CD4-positive, alpha-beta T cell treated with Interleukin-17A for 4 hours (primary cell): ENCODE data around the gene ZFAND3.

ENCODE experiments used
- DNase-seq: peaks from one replicate; pipeline ENCODE4 v3.0.0-alpha.2; 2020; ENCODE audit warnings: mixed read lengths

Gene ZFAND3

DNA sequence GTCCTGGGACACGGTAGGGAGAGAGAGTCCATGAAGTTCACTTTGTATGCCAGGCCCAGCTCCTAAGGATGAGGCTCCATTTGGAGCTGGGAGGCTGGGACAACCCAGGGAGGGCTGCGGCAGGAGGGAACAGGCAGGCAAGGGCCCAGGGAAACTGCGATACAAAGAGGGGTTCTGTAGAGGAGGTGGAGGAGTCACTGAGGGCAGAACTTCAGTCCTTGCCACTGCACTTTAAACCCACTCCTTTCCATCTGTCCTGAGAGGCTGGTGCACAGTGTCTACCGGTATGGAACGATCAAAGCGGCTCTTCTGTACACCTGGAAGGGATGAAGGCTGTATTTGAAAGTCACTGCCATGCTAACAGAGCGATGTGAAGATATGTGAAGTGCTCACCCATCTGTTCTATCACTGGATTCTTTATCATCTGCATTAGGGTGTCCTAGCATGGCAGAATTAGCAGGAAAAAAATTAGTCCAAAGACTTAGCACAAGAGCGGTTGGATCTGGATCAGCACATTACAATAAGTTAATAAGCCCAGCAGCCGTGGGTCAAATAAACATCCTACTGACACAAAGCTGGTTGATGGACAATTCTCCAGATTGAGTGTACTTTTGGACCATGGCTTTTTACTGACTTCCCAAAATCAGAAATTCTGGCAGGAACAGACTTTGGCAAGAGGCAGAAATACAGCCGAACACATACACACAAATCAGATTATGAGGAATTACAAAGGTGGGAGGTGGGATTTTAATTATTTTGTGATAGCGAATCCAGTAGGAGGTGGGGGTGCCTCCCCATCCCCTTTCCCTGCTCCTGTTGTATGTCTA, 20.9 kb upstream of the ZFAND3 start:
- DNase-seq = no peak

DNA sequence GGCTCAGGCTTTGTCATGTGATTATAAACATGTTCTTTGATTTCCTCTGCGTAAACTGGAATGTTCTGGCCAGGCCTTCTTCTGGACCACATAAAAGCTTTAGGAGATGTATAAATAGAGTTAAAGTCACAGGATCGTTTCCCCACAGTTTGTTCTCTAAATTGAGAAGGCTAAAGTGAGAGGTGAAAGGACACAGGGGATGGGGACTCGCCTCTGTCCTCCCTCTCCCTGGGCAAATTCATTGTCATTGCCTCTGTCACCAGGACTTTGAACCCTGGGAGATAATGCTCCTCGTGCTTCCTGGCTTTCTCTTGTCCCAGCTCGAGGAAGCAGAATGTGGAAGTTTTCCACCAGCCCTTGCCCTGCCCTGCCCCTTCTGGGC, 20.3 kb upstream of the ZFAND3 start:
- DNase-seq = no peak

DNA sequence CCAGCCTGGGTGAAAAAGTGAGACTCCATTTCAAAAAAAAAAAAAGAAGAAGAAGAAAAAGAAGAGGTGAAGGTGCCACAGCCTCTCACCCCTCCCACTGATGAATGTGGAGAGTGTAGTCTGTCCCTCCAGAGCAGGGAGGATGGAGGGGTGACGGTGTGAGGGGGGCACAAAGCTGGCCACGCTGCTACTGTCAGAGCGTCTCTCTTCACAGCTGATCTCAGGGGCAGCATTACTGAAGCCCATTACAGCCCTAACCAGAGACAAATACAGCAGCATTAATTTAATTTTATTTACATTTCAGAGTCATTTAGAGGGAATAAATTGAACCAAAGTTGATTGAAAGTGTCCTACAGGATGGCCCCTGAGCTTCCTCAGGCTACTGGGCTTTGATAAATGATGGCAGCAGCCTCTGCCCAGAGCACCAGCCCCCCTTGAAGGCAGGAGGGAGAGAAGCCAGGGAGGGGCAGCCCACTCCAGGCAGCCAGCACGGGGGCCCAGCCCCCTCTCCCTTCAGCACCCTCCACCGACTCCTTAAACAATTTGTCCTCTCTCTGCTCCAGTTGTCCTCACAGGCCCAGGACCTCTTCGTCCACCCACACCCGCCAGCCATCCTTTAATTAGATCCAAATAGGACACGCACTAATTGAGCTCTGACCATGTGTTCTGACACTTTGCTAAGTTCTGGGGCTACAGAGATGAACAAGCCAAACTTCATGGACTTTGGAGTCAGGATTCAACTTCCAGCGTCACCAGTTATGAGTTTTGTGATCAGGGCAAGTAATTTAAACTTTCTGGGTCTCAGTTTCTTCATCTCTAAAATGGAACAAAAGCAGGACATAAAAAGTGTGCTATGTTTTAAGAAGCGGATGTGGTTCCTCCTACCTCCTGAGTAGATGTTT, 18.6 kb upstream of the ZFAND3 start:
- no peak for DNase-seq

DNA sequence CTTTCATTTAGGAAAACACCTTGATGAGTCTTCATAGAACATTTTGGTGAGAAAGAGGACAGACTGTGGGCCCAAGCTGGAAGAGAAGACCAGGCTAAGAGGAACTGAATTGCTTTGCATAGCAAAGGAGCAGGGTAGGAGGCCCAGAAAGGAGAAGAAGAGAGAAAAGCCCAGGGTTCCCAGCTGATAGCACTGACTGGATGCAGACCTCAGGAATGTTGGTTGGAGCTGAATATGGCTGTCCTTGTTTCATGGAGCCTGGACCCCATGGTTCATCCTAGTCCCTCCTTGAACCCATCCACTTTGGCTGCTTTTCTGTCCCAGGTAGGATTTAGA, 18.0 kb upstream of the ZFAND3 start:
- no peak for DNase-seq

DNA sequence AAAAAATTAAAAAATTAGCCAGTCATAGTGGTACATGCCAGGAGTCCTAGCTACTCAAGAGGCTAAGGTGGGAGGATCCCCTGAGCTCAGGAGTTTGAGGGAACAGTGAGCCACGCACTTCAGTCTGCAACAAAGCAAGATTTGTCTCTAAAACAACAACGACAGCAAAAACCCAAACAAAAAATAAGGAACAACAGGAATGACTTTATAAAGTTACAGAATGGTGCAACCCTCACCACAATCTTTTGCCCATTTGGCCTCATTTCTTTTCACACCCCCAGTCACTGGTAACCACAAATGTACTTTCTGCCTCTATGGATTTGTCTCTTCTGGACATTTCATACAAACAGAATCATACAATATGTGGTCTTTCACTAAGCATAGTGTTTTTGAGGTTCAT, 16.7 kb upstream of the ZFAND3 start:
- no peak for DNase-seq

DNA sequence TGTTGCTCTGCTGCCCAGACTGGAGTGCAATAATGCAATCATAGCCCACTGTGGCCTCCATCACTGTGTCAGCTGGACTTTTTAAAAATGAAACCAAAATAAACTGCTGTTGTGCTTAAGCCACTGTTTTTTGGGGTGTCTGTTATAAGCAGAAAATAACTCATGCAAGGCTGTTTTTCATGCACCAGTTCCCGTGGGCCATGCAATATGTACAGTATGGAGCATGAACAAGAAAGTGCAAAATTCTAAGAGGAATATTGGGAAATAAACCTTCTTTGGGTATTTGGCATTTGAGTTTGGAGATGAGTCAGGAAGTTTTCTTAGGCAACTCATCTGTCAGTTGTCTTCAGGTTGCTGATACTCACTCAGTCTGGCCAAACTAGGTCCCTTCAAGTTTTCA, 14.9 kb upstream of the ZFAND3 start:
- DNase-seq = no peak

DNA sequence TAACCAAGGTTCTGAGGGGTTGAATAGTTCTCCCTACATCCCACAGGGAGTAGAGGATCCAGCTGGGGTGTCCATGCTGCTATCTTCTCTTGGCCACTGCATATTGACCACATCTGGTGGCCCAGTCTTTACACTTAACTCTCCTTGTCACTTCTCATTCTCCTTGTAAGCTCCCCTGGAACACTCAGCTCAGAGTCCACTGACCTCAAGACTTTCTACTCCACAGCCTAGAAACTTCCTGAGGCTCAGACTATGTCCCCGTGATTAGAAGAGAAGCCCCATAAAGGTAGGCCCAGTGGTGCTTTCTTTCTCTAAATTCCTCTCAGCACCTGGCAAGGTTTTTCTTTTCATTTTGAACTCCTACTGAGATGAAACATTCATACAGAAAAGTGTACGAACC, 13.3 kb upstream of the ZFAND3 start:
- no peak for DNase-seq

DNA sequence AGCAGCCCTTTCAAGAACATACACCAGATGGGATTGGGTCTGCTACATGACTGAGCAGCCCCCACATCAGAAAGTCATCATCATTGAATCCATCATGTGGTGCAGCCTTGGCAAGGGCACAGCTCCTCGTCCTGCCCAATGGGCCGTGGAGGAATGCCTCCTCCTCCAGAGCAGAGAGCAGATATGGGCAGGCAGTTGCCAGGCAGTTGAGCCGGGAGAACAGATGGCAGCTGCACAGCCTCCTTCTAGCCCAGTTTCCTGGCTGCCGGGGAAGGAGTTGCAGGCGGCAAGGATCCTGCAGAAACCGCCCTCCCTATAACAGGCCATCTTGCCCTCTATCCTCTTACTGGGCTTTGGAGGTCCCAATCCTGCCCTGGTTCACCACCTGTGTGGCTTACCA, 11.9 kb upstream of the ZFAND3 start:
- no peak for DNase-seq

DNA sequence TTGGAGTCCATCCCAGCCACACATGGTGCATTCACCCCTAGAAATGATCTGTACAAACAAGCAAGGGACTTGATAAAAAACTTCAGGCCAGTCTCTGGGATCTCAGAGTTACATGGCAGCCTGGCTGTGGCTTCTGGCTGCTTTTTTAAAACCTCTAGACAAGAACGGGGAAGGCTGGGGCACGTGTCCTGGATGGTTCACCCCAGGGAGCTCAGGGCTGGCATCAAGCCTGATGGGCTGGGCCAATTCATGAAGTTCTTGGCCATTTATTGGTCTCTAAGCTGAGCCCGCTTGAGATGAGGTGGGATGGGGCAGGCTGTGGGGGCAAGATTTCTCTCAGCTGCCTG, 10.4 kb upstream of the ZFAND3 start:
- DNase-seq = no peak

DNA sequence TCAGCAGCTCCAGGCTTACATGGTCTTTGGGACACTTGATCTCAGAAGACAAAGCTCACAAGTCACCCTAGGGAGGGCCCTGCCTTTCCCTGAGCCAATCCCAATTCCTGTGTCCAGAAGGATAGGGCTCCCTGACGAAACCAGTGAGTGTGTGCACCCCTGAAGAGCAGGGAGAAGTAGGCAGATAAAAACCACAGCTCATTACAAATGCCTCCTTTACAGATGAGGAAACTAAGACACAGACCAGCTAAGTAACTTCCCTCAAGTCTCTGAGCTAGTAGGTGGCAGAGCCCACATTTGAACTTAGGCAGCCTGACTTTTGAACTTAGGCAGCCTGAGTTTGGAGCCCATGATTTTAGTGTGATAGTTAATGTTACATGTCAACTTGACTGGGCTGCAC, 6.7 kb upstream of the ZFAND3 start:
- DNase-seq = no peak

DNA sequence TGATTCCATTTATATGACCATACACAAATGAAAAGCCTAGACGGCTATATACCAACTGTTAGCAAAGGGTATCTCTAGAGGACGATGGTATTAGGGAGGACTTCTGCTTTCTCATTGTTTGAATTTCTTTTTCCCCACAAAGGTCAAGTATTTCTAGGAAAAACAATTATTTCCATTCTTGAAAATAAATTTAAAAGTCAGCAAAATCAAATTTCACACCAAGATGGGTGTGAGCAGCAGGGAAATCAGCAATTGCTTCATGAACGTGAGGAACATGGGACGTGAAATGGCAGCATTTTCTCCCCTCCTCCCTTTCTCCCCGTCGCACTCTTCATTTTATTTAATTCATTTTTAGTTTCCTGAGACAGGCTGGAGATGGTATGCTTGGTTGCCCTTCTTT, 5.2 kb upstream of the ZFAND3 start:
- DNase-seq = no peak

DNA sequence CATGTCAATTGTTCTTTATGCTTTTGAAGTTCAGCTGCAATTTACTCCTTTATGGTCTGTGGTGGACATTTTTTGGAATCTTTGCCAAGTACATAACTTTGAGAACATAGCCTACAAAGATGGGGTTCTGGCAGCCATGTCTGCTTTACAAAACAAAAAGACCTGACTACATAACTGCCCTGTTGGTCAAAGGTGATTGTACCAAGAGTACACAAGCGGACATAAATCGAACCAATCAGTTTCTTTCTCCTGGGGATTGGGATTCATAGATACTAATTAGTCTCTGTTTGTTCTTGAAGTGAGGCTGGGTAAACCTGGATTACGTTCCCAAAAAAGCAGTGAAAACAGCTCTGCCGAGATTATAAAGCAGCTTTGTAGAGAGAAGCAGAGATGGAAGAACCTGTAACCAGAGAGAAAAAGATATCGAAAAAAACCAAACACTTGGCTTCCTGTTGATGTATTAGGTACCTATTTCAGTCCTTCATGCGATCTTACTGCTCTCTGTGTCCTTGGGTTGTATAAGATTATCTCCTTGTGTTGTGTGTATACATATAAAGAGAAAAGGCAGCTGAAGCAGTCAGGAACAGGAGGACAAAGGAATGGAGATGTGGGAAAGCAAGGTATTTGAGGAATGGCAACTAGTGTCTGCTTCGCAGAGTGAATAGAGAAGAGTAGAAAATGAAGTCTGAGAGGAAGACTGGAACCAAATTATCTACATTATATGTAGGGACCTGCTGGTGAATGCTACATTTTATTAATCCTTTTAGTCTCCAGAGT, 2.7 kb upstream of the ZFAND3 start:
- no peak for DNase-seq

DNA sequence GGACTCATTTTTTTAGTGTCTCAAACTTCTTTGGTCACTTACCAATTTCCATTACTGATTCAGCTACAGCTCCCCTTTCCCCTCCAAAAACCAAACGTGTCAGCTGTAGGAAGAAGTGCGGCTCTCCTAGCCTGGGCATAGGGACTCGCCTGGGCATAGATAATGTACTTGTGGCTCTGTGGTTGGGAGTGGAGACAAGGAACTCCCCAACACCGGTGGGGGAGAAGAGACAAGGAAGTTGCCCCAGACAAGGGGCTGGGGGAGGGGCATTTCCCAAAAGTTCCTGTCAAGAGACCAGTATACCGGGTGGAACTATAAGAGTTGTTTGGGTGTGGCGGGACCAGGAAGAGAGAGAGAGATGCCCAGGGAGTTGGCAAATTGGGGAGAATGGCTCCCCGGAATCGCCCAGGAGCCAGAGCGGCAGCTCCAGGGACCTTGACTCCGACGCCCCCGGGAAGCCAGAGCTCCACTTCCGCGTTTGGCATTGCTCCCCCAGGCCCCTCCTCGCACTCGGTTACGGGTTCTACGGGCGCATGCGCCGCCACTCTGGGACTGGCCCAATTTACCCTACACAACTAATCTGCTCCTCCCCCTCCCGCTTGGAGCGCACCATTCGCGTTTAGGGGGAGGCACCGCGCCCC, 871 bp upstream of the ZFAND3 start:
- DNase-seq = peak; percentile 96

DNA sequence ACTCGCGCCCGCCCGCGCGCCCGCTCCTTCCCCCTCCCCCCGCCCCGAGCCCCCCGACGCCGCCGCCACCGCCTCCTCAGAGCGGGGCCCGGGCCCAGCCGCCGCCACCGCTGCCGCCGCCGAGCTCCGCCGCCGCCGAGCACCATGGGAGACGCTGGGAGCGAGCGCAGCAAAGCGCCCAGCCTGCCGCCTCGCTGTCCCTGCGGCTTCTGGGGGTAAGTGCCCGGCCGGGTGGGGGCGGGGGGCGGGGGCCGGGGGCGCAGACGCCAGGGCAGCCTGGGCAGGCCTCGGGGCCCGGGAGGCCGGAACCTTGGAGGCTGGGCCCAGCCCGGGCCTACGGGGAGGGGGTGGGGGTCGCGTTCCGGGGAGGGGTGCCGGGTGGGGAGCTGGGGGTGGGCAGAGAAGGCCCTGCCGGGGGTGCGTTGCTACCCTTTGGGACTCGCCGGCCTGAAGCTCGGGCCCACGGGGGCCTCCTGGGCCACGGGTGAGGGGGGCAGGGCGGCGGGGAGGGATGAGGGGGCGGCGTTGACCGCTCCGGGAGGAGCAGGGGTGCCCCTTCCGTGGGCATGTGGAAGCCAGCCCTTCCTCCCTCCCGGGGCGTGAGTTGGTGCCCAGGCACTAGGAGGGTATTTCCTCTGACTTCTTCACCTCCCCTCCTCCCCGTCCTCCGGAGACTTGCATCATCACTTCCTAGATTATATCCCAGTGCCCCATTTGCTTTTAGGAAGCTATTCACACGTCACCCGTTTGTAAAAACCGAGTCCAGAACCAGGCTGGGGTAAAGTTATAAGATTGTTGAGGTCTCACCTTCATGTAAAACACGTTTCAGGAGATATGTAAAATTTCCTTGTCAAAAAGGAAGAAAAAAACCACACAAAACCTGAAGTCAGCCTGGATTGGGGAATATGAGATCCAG, 533 bp downstream of the ZFAND3 start:
- DNase-seq = peak; percentile 39

DNA sequence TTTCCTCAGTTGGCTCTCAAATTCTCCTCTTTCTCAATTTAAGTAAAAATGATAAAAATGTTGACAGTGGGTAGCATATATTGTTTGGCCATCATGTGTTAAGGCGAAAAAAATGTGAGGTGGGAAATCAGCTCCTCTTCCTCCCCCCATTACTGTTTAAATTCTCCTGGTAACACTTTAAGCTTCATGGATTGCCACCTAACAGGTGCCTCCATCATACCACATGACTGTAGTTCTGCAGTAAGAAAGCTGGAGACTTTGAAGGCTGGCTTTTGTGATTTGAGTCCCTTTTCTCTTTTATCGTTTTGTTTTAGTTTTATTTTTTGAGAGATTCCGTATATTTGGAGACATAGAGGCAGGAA, 1.2 kb downstream of the ZFAND3 start:
- DNase-seq = no peak

DNA sequence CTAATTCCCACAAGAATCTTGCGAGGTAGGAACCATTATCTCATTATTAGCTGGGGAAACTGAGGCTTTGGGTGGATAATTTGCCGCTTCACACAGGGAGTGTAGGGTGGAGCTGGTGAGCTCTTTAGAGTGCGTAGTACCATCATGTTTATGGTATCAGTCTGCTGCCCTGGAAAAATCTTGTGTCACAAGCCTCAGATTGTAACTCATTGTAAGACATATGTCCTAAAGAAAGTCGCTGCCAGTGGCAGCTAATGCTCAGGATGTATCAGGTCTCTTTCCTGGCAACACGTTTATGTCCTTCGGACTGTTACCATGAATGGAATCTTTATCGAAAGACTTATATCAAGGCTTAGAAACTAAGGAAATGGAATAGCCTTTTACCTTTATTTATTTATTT, 1.9 kb downstream of the ZFAND3 start:
- DNase-seq = no peak

DNA sequence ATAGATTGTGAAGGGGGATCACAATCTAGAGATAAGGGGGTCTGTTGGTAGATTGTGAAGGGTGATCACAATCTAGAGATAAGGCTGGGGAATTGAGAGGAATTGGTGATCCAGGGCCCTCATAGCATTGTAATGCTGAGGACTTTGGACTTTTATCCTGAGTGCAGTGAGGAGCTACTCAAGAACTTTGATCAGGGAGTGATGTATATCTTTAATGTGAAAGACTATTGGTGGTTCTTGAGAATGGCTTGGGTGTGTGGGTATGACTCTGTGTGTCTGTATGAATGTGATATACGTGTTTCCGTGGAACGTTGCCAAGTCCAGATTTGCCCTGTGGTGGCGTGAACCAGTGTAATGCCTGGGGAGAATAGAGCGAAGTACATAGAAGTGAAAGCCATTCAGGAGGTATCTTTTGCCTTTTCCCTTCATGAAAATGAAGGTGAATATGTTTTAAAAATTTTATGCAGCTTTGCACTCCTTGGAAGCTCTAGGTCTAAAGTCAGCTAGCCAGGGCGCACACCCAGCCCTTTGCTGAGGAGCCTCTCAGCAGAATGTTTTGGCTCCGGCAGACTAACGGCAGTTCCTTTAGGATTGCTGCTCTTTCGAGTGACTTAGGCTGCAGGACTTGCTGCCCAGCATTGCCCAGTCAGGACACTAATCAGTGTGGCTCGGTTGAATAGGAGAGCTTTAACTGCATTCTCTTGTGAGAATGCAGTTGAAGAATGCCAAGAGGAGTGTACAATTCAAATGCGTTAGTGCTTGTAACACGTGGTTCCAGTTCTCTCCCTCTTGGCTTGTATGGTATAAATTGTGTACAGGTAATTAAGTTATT, 3.5 kb downstream of the ZFAND3 start:
- DNase-seq = peak; percentile 46

DNA sequence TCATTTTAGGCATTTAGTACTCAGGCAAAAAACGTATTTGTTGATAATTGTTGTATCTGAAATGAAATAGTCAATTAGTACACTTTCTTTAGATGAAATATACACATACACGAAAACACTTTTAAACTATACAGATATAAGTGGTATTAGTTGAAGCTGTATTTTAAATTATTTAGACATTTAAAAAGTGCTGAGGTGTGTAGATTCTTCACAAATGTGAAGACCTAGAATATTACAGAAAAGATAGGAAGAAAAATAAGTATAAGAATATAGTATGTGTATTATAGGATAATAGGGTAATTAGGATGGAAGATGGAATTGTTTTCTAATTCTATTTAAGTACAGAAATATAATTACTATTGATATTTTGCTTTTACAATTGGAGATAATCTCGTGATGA, 4.6 kb downstream of the ZFAND3 start:
- no peak for DNase-seq

DNA sequence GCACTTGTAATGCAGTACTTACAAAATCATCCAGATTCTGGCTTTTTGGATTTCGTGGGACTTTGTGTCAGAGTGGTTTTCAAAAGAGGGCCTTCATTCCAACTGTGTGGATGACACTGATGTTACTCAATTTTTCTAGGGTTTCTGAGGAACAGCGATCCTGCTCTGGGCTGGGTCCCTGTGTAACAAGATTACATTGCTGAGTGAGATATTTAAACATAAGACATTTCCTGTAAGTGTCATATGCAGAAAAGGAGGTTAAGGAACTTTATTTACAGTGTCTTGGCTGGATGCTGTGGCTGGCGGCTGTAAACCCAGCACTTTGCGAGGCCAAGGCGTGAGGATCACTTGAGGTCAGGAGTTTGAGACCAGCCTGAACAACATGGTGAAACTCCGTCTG, 6.7 kb downstream of the ZFAND3 start:
- no peak for DNase-seq

DNA sequence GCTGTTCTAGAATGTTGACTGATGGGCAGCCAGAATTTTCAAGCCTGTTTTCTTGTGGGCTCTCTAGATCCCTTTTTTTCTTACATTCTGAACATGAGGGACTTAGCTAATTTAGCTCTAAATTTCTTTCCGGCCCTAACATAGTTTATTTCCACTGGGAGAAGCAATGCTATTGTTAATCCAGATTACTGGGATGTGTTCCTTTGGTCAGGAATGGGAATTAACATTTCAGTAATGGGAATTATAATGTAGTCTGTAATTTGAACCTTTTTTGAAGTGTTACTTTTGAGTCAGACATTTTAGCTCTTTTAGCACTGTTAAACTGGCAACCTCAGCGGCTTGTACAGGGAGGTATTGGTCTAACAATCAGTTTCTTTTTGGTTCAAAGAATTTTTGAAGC, 7.5 kb downstream of the ZFAND3 start:
- DNase-seq = no peak

DNA sequence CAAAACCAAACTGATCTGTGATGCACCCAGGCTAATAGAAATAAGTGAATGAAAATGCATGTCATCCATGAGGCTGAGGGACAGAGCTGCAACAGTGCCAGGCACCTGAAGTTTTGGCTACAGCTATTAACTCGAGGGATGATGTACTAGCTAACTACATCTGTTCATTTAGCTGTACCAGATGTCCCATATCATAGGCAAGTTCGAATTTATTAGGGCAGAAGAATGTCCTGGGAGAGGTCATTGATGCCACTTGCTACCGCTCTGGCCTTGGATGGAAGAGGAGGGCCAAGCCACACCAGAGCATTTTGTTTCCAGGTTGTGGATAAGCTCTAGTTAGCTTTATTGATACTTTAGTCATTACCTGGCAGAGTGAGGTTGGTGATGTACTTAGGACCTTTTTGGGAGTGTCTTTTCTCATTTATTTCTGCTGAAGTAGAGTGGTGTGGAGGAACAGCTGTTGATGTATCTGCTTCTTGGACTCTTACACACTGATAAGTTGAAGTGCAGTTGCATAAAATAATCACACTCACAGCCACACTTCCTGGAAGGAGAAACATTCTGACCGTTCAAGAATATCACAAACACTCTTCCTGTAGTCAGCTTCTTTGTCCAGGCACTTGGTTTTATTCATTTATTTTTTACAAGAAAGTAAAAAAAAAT, 8.2 kb downstream of the ZFAND3 start:
- no peak for DNase-seq
